Fibroblast of villous mesenchyme (primary cell): Measurements from ENCODE around the gene GLIS1. TPM values are rescaled to one million over a fixed set of nuclear protein-coding genes. Genes with fewer than 3 reads are reported as not detected.

Experiments used
- DNase-seq: peaks from one replicate; pipeline ENCODE4 v3.0.0-alpha.2; 2010; ENCODE audit warnings: low read depth
- H3K4me3 ChIP-seq: 2 replicates; pipeline ENCODE4 v1.5.1; 2011; ENCODE audit warnings: low read depth, mild to moderate bottlenecking, low read length
- CTCF ChIP-seq: IDR thresholded peaks from 2 replicates; pipeline ENCODE4 v1.5.1; 2012; ENCODE audit warnings: low read depth, mild to moderate bottlenecking, low read length; ENCODE audit not compliant: insufficient read depth
- total RNA-seq: library from RNA; depleted of rRNA; stranded (reverse); fragments of >200 nt; gene quantifications from 2 replicates; pipeline ENCODE4 v1.2.3, GENCODE V29; 2012

GLIS1 gene
- total RNA-seq, 1 donor, result 0.43 TPM

- H3K4me3 ChIP-seq, result no peak overlapping the region
- no peak for TF ChIP-seq CTCF
- peak; percentile 29 for DNase-seq
These were observed 162.6 kb downstream of the GLIS1 start for GRCh38 chr1:53576381-53576801.

- no peak for DNase-seq
These were observed 163.0 kb downstream of the GLIS1 start for GRCh38 chr1:53575955-53576320.

GRCh38 chr1:53575141-53575954 lies 163.6 kb downstream of the GLIS1 start:
- no peak overlapping the region for H3K4me3 ChIP-seq
- DNase-seq, result no peak
- TF ChIP-seq CTCF, result no peak

More at GRCh38 chr1:53575955-53576320, 163.0 kb downstream of the GLIS1 start:
- TF ChIP-seq CTCF, result no peak
- H3K4me3 ChIP-seq, result no peak overlapping the region

- no peak for DNase-seq
- no peak for TF ChIP-seq CTCF
- H3K4me3 ChIP-seq, result no peak overlapping the region
These were observed 164.3 kb downstream of the GLIS1 start for GRCh38 chr1:53574621-53575020.

- DNase-seq, result no peak
- no peak for TF ChIP-seq CTCF
These were observed 165.0 kb downstream of the GLIS1 start for GRCh38 chr1:53573931-53574330.

GRCh38 chr1:53573522-53573921 lies 165.4 kb downstream of the GLIS1 start:
- DNase-seq, result no peak
- no peak for TF ChIP-seq CTCF
- H3K4me3 ChIP-seq, result no peak overlapping the region

More at GRCh38 chr1:53573931-53574330, 165.0 kb downstream of the GLIS1 start:
- no peak overlapping the region for H3K4me3 ChIP-seq

- no peak overlapping the region for H3K4me3 ChIP-seq
- no peak for TF ChIP-seq CTCF
- DNase-seq, result no peak
These were observed 166.2 kb downstream of the GLIS1 start for GRCh38 chr1:53572815-53573173.
